GM10266 (cell line): Measurements from ENCODE around the gene PDSS1.

Experiments used
- DNase-seq: peaks from one replicate; pipeline ENCODE4 v3.0.0; 2012; ENCODE audit errors: extremely low spot score
- CTCF ChIP-seq: IDR thresholded peaks from 2 replicates; pipeline ENCODE4 v1.5.1; 2012; ENCODE audit warnings: mild to moderate bottlenecking, low read depth; ENCODE audit not compliant: control insufficient read depth, insufficient read depth; ENCODE audit errors: missing control alignments

PDSS1 gene

GRCh38 chr10:26739071-26739631 is 41.6 kb downstream of the PDSS1 start:
- TF ChIP-seq CTCF = no peak
- no peak for DNase-seq

- no peak for TF ChIP-seq CTCF
- DNase-seq = no peak
Observed at GRCh38 chr10:26741368-26741767, 43.9 kb downstream of the PDSS1 start.

GRCh38 chr10:26743091-26743490 is 45.6 kb downstream of the PDSS1 start:
- DNase-seq = no peak
- TF ChIP-seq CTCF = no peak

GRCh38 chr10:26743841-26744240 is 46.3 kb downstream of the PDSS1 start:
- TF ChIP-seq CTCF = no peak

GRCh38 chr10:26746061-26746460 is 48.6 kb downstream of the PDSS1 start:
- no peak for TF ChIP-seq CTCF
- no peak for DNase-seq

More at GRCh38 chr10:26743841-26744240, 46.3 kb downstream of the PDSS1 start:
- DNase-seq = no peak

- TF ChIP-seq CTCF = no peak
- peak; percentile 35 for DNase-seq
Observed at GRCh38 chr10:26755443-26755903, 58.0 kb downstream of the PDSS1 start.

GRCh38 chr10:26759008-26759407 is 61.5 kb downstream of the PDSS1 start:
- no peak for TF ChIP-seq CTCF
- no peak for DNase-seq
